Endothelial cell (in vitro differentiated cells): ENCODE results near the gene THEM5. TPM values are rescaled to one million over a fixed set of nuclear protein-coding genes. Genes with fewer than 3 reads are reported as not detected.

Experiments
- DNase-seq: peaks from one replicate; pipeline ENCODE4 v3.0.0; 2021; ENCODE audit warnings: low spot score
- H3K27ac Mint-ChIP-seq: one replicate; pipeline ENCODE4 v1.8.0; 2021; ENCODE audit warnings: mixed read lengths, inconsistent platforms; ENCODE audit not compliant: unreplicated experiment
- H3K27me3 Mint-ChIP-seq: one replicate; pipeline ENCODE4 v1.8.0; 2021; ENCODE audit warnings: mild to moderate bottlenecking, moderate library complexity, mixed read lengths, inconsistent platforms; ENCODE audit not compliant: unreplicated experiment
- H3K36me3 Mint-ChIP-seq: one replicate; pipeline ENCODE4 v1.8.0; 2021; ENCODE audit warnings: mild to moderate bottlenecking, low read depth, mixed read lengths, inconsistent platforms; ENCODE audit not compliant: unreplicated experiment
- H3K4me1 Mint-ChIP-seq: one replicate; pipeline ENCODE4 v1.8.0; 2021; ENCODE audit warnings: mild to moderate bottlenecking, mixed read lengths, inconsistent platforms; ENCODE audit not compliant: unreplicated experiment
- H3K4me3 Mint-ChIP-seq: one replicate; pipeline ENCODE4 v1.8.0; 2021; ENCODE audit warnings: mild to moderate bottlenecking, mixed read lengths, inconsistent platforms; ENCODE audit not compliant: unreplicated experiment
- H3K9me3 Mint-ChIP-seq: one replicate; pipeline ENCODE4 v1.8.0; 2021; ENCODE audit warnings: mixed read lengths, inconsistent platforms; ENCODE audit not compliant: unreplicated experiment
- CTCF ChIP-seq: fragments of 200-600 bp; sonication (generic); IDR thresholded peaks from one replicate; pipeline ENCODE4 v1.5.0; 2021; ENCODE audit warnings: antibody characterized with exemption; ENCODE audit not compliant: unreplicated experiment
- total RNA-seq: library from RNA; stranded (reverse); fragmentation: NEBNext Ultra II Directional; extraction: Animal tissue kit (Norgen Biotek cat#: 25700); gene quantifications from one replicate; pipeline ENCODE4 v1.2.1, GENCODE V29; 2021; ENCODE audit not compliant: unreplicated experiment

The THEM5 gene
- total RNA-seq, 1 donor from 2014 or later: not detected

- Mint-ChIP-seq H3K4me1 (peaks cover 37% of the 10 kb centered on the region), H3K36me3 (peaks cover 10% of the 10 kb centered on the region), H3K9me3 (no peaks in the 10 kb centered on the region), H3K4me3 (no peak overlapping the region), H3K27me3 (peaks cover 8% of the 10 kb centered on the region), H3K27ac (no peak overlapping the region)
- TF ChIP-seq CTCF: no peak
- DNase-seq: no peak
Measured at GRCh38 chr1:151807131-151807530, 46.4 kb downstream of the THEM5 start.

- H3K4me3 Mint-ChIP-seq: no peak overlapping the region
- no peak for DNase-seq
- H3K4me1 Mint-ChIP-seq: peaks cover 37% of the 10 kb centered on the region
- no peaks in the 10 kb centered on the region for H3K9me3 Mint-ChIP-seq
- peaks cover 10% of the 10 kb centered on the region for H3K36me3 Mint-ChIP-seq
- no peak overlapping the region for H3K27ac Mint-ChIP-seq
- TF ChIP-seq CTCF: no peak
- H3K27me3 Mint-ChIP-seq: peaks cover 9% of the 10 kb centered on the region
Measured at GRCh38 chr1:151806170-151806569, 47.3 kb downstream of the THEM5 start.

- Mint-ChIP-seq H3K27ac (peak within 1 kb of the TSS; percentile 61), H3K4me3 (no peak within 1 kb of the TSS), H3K27me3 (peaks cover 11% of the 10 kb centered on the region)
Measured at GRCh38 chr1:151805066-151805820, 48.3 kb downstream of the THEM5 start, which contains the start of gene LINGO4. Gene LINGO4, minus strand, starts transcription at chr1:151805419. Its CDS starts 2,715 bp downstream, at chr1:151802704.

GRCh38 chr1:151803915-151804314, 49.6 kb downstream of the THEM5 start:
- peaks cover 7% of the 10 kb centered on the region for H3K27me3 Mint-ChIP-seq
- no peaks in the 10 kb centered on the region for H3K9me3 Mint-ChIP-seq
- H3K4me3 Mint-ChIP-seq: no peak overlapping the region
- TF ChIP-seq CTCF: no peak
- peaks cover 41% of the 10 kb centered on the region for H3K4me1 Mint-ChIP-seq
- no peak for DNase-seq
- peaks cover 10% of the 10 kb centered on the region for H3K36me3 Mint-ChIP-seq
- no peak overlapping the region for H3K27ac Mint-ChIP-seq

More at GRCh38 chr1:151805066-151805820, 48.3 kb downstream of the THEM5 start, which contains the start of gene LINGO4:
- TF ChIP-seq CTCF: no peak
- peaks cover 10% of the 10 kb centered on the region for H3K36me3 Mint-ChIP-seq
- no peak for DNase-seq
- H3K4me1 Mint-ChIP-seq: peaks cover 39% of the 10 kb centered on the region
- no peaks in the 10 kb centered on the region for H3K9me3 Mint-ChIP-seq

GRCh38 chr1:151803164-151803563, 50.3 kb downstream of the THEM5 start:
- Mint-ChIP-seq H3K9me3 (no peaks in the 10 kb centered on the region), H3K36me3 (peaks cover 5% of the 10 kb centered on the region), H3K27me3 (peaks cover 7% of the 10 kb centered on the region), H3K27ac (no peak overlapping the region), H3K4me1 (peaks cover 38% of the 10 kb centered on the region), H3K4me3 (no peak overlapping the region)
- TF ChIP-seq CTCF: no peak
- DNase-seq: no peak
